Ishikawa (cell line): ENCODE measurements around the gene PSENEN.
A peak's percentile ranks its signal among the peaks of the same experiment; 100 is the strongest.

Experiments
- CEBPB ChIP-seq: IDR thresholded peaks from 2 replicates; pipeline ENCODE4 v1.6.1; 2012
- CREB1 ChIP-seq: IDR thresholded peaks from 2 replicates; pipeline ENCODE4 v1.6.1; 2012; ENCODE audit warnings: low read depth
- EGR1 ChIP-seq: IDR thresholded peaks from 2 replicates; pipeline ENCODE4 v1.6.1; 2012
- EP300 ChIP-seq: IDR thresholded peaks from 2 replicates; pipeline ENCODE4 v1.6.1; 2012; ENCODE audit warnings: borderline replicate concordance
- FOXM1 ChIP-seq: IDR thresholded peaks from 2 replicates; pipeline ENCODE4 v1.6.1; 2012; ENCODE audit warnings: low read depth, borderline replicate concordance
- MAX ChIP-seq: IDR thresholded peaks from 2 replicates; pipeline ENCODE4 v1.6.1; 2012
- NFIC ChIP-seq: IDR thresholded peaks from 2 replicates; pipeline ENCODE4 v1.6.1; 2012
- RAD21 ChIP-seq: IDR thresholded peaks from 2 replicates; pipeline ENCODE4 v1.6.1; 2012; ENCODE audit warnings: low read depth
- REST ChIP-seq: IDR thresholded peaks from 2 replicates; pipeline ENCODE4 v1.6.1; 2012; ENCODE audit warnings: low read depth, mild to moderate bottlenecking
- TAF1 ChIP-seq: IDR thresholded peaks from 2 replicates; pipeline ENCODE4 v1.6.1; 2012; ENCODE audit warnings: low read depth, mild to moderate bottlenecking
- TCF12 ChIP-seq: IDR thresholded peaks from 2 replicates; pipeline ENCODE4 v1.6.1; 2012; ENCODE audit warnings: low read depth
- TEAD4 ChIP-seq: IDR thresholded peaks from 2 replicates; pipeline ENCODE4 v1.6.1; 2012
- YY1 ChIP-seq: IDR thresholded peaks from 2 replicates; pipeline ENCODE4 v1.6.1; 2012; ENCODE audit warnings: low read depth
- ZBTB7A ChIP-seq: IDR thresholded peaks from 2 replicates; pipeline ENCODE4 v1.6.1; 2012; ENCODE audit warnings: low read depth
- TF ChIP-seq, protein P1 (sequence below): IDR thresholded peaks from 2 replicates; pipeline ENCODE4 v1.6.1; 2012

The PSENEN gene

DNA sequence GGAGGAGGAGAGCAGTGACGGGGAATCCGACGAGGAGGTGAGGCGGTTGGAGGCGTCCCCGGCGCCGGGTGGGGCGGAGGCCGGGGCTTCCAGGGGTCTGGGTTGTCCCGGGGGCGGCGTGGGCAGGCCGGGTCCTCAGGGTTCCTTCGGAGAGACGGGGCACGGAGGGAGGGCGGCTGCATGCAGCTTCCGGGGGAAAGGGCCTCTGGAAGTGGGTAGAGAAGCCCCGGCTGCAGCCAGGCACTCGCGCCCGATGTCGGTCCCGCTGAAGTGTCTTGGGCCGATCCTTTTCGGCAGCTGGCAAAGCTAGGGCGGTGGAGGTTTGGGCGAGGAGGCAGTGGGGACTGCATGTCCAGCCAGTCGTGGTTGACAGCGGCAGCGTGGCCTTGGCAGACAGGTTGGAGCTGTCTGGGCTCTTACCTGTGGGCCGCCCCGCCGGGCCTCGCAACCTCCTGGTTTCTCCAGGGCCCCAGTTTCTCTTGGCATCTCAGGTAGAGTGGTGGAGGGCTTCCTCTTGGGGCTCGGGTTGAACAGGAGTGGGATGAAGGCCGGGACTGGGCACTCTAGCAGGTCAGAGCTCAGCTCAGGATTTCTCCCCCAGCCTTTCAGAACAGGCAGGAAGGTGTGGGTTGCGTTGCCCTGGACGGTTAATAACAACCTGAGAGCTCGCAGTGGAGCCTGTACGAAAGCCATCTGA lies 27.0 kb upstream of the PSENEN start:
- 0 out of 2 replicates have a peak, but pooled peaks have one; percentile 5 for TF ChIP-seq TAF1
- no peak for TF ChIP-seq YY1

DNA sequence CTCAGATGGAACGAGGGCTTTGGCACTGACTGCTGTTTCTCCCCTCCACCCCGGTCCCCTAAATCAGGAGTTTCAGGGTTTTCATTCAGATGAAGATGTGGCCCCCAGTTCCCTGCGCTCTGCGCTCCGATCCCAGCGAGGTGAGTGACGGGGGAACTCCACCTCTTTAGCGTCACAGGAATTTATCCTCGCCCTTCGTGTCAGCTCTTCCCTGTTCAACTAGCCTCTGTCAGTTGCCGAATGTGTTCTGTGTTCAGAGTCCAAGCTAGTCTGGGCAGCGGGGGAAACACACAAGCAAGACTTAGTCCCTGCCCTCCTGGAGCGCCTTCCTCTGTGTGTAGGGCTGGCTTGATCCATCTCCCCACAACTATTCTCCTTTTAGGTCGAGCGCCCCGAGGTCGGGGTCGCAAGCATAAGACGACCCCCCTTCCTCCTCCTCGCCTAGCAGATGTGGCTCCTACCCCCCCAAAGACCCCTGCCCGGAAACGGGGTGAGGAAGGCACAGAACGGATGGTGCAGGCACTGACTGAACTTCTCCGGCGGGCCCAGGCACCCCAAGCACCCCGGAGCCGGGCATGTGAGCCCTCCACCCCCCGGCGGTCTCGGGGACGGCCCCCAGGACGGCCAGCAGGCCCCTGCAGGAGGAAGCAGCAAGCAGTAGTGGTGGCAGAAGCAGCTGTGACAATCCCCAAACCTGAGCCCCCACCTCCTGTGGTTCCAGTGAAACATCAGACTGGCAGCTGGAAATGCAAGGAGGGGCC lies 25.9 kb upstream of the PSENEN start:
- TF ChIP-seq EP300 (no peak), RAD21 (no peak), REST (no peak), TEAD4 (no peak), NFIC (no peak), TAF1 (no peak), ZBTB7A (no peak), FOXM1 (no peak), EGR1 (no peak), CEBPB (no peak), MAX (no peak), YY1 (no peak), TCF12 (no peak), CREB1 (no peak)
- TF ChIP-seq, protein P1, sequence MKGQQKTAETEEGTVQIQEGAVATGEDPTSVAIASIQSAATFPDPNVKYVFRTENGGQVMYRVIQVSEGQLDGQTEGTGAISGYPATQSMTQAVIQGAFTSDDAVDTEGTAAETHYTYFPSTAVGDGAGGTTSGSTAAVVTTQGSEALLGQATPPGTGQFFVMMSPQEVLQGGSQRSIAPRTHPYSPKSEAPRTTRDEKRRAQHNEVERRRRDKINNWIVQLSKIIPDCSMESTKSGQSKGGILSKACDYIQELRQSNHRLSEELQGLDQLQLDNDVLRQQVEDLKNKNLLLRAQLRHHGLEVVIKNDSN: no peak

GRCh38 chr19:35720163-35720524 lies 25.3 kb upstream of the PSENEN start:
- TF ChIP-seq YY1: no peak
- no peak for TF ChIP-seq FOXM1
- TF ChIP-seq EP300: no peak
- no peak for TF ChIP-seq TEAD4
- TF ChIP-seq CREB1: no peak
- TF ChIP-seq EGR1: no peak

GRCh38 chr19:35720648-35721047 lies 24.8 kb upstream of the PSENEN start:
- no peak for TF ChIP-seq EP300
- TF ChIP-seq TEAD4: no peak
- TF ChIP-seq EGR1: no peak
- no peak for TF ChIP-seq CREB1
- TF ChIP-seq, protein P1: no peak
- TF ChIP-seq MAX: no peak
- no peak for TF ChIP-seq NFIC
- no peak for TF ChIP-seq TAF1
- no peak for TF ChIP-seq CEBPB
- no peak for TF ChIP-seq FOXM1
- TF ChIP-seq REST: no peak
- TF ChIP-seq RAD21: no peak
- no peak for TF ChIP-seq YY1

DNA sequence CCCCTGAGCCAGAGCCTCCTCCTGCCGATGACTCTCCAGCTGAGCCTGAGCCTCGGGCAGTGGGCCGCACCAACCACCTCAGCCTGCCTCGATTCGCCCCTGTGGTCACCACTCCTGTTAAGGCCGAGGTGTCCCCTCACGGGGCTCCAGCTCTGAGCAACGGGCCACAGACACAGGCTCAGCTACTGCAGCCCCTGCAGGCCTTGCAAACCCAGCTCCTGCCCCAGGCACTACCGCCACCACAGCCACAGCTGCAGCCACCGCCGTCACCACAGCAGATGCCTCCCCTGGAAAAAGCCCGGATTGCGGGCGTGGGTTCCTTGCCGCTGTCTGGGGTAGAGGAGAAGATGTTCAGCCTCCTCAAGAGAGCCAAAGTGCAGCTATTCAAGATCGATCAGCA lies 24.1 kb upstream of the PSENEN start:
- no peak for TF ChIP-seq ZBTB7A
- TF ChIP-seq TAF1: no peak
- TF ChIP-seq CEBPB: no peak
- no peak for TF ChIP-seq TCF12
- TF ChIP-seq MAX: no peak
- no peak for TF ChIP-seq NFIC
- TF ChIP-seq EP300: no peak

DNA sequence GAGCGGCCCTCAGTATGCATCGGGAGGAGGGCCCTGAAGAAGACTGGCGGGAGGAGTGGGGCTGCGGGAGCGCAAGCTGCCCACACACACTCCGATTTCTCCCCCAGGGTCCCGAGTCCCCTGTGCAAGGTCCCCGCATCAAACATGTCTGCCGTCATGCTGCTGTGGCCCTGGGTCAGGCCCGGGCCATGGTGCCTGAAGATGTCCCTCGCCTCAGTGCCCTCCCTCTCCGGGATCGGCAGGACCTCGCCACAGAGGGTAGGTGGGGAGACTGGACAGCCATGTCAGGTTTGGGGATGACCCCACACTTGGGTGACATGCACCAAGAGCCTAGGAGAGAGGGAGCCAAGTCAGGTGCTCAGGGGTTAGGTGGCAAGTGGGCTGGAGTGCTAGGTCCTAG lies 23.0 kb upstream of the PSENEN start:
- no peak for TF ChIP-seq RAD21
- TF ChIP-seq EP300: no peak
- TF ChIP-seq REST: no peak
- TF ChIP-seq TCF12: no peak
- no peak for TF ChIP-seq FOXM1
- TF ChIP-seq YY1: no peak
- no peak for TF ChIP-seq EGR1
